Neural cell (in vitro differentiated cells): ENCODE results near the gene YWHAQ.

Source experiments
- EP300 ChIP-seq: fragments of 450-650 bp; conservative IDR thresholded peaks from 2 replicates; pipeline ENCODE4 v1.6.1; 2014; ENCODE audit warnings: antibody characterized with exemption, mild to moderate bottlenecking, moderate library complexity; ENCODE audit not compliant: poor library complexity, severe bottlenecking
- EZH2 ChIP-seq: fragments of 200-600, 300-800 bp; shearing (Covaris generic), sonication (generic); IDR thresholded peaks from 2 replicates; pipeline ENCODE4 v1.6.1; 2014; ENCODE audit warnings: antibody characterized with exemption, low read length, borderline replicate concordance, mild to moderate bottlenecking; ENCODE audit not compliant: insufficient read depth, poor library complexity, severe bottlenecking
- MXI1 ChIP-seq: fragments of 450-650 bp; conservative IDR thresholded peaks from 2 replicates; pipeline ENCODE4 v1.6.1; 2014; ENCODE audit warnings: antibody characterized with exemption, mild to moderate bottlenecking; ENCODE audit not compliant: poor library complexity, severe bottlenecking
- POLR2AphosphoS5 ChIP-seq: IDR thresholded peaks from 2 replicates; pipeline ENCODE4 v1.6.1; 2012
- SMC3 ChIP-seq: fragments of 450-650 bp; conservative IDR thresholded peaks from 2 replicates; pipeline ENCODE4 v1.6.1; 2014; ENCODE audit warnings: antibody characterized with exemption, mild to moderate bottlenecking, moderate library complexity; ENCODE audit not compliant: poor library complexity
- TAF1 ChIP-seq: IDR thresholded peaks from 2 replicates; pipeline ENCODE4 v1.6.1; 2012; ENCODE audit warnings: low read depth
- TF ChIP-seq, protein P1 (sequence below): fragments of 450-650 bp; IDR thresholded peaks from 2 replicates; pipeline ENCODE4 v1.5.1; 2014; ENCODE audit warnings: antibody characterized with exemption, mild to moderate bottlenecking, moderate library complexity; ENCODE audit not compliant: poor library complexity, severe bottlenecking
- TF ChIP-seq, protein P2 (sequence below): IDR thresholded peaks from 2 replicates; pipeline ENCODE4 v1.6.1; 2012; ENCODE audit warnings: borderline replicate concordance

DNA sequence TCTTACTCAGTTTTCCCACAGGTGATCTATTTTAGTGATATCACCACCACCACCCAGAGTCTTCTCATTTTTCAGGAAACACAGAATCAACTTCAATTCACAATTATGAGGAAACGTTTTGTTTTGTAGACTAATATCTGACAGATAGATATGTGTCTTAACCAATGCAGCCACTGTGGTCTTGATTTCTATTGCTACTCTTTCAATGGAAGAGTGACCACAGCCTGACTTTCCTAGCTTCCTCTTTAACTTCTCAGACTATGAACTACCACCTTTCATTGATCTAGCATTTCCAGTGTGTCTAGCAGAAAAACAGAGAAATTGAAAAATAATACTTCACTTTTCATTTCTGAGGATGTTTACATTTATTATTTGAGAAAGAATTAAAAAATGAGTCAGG, 95.6 kb downstream of the YWHAQ start:
- TF ChIP-seq EP300 (no peak), POLR2AphosphoS5 (no peak), TAF1 (no peak), SMC3 (no peak), EZH2 (no peak), MXI1 (no peak)
- TF ChIP-seq, protein P1, sequence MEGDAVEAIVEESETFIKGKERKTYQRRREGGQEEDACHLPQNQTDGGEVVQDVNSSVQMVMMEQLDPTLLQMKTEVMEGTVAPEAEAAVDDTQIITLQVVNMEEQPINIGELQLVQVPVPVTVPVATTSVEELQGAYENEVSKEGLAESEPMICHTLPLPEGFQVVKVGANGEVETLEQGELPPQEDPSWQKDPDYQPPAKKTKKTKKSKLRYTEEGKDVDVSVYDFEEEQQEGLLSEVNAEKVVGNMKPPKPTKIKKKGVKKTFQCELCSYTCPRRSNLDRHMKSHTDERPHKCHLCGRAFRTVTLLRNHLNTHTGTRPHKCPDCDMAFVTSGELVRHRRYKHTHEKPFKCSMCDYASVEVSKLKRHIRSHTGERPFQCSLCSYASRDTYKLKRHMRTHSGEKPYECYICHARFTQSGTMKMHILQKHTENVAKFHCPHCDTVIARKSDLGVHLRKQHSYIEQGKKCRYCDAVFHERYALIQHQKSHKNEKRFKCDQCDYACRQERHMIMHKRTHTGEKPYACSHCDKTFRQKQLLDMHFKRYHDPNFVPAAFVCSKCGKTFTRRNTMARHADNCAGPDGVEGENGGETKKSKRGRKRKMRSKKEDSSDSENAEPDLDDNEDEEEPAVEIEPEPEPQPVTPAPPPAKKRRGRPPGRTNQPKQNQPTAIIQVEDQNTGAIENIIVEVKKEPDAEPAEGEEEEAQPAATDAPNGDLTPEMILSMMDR, result no peak
- TF ChIP-seq, protein P2, sequence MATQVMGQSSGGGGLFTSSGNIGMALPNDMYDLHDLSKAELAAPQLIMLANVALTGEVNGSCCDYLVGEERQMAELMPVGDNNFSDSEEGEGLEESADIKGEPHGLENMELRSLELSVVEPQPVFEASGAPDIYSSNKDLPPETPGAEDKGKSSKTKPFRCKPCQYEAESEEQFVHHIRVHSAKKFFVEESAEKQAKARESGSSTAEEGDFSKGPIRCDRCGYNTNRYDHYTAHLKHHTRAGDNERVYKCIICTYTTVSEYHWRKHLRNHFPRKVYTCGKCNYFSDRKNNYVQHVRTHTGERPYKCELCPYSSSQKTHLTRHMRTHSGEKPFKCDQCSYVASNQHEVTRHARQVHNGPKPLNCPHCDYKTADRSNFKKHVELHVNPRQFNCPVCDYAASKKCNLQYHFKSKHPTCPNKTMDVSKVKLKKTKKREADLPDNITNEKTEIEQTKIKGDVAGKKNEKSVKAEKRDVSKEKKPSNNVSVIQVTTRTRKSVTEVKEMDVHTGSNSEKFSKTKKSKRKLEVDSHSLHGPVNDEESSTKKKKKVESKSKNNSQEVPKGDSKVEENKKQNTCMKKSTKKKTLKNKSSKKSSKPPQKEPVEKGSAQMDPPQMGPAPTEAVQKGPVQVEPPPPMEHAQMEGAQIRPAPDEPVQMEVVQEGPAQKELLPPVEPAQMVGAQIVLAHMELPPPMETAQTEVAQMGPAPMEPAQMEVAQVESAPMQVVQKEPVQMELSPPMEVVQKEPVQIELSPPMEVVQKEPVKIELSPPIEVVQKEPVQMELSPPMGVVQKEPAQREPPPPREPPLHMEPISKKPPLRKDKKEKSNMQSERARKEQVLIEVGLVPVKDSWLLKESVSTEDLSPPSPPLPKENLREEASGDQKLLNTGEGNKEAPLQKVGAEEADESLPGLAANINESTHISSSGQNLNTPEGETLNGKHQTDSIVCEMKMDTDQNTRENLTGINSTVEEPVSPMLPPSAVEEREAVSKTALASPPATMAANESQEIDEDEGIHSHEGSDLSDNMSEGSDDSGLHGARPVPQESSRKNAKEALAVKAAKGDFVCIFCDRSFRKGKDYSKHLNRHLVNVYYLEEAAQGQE, result no peak
